ENCODE measurements around the gene NUMBL.

The NUMBL gene

GRCh38 chr19:40724315-40724714 lies 33.9 kb upstream of the NUMBL start:
- Histone ChIP-seq H3K4me3 (ENCODE audit: extremely low read depth, insufficient read depth, low read length, poor library complexity, severe bottlenecking) (no peak overlapping the region), H3K9me3 (ENCODE audit: control insufficient read depth, low read length) (no peaks in the 10 kb centered on the region), H3K4me1 (ENCODE audit: control insufficient read depth, insufficient read depth, low read length, poor library complexity, severe bottlenecking) (peaks cover 5% of the 10 kb centered on the region), H3K36me3 (ENCODE audit: control insufficient read depth, insufficient read depth, low read length) (peaks cover 73% of the 10 kb centered on the region), H3K27ac (ENCODE audit: low read depth, low read length, severe bottlenecking) (no peak overlapping the region)
- WGBS, 2 experiments (ENCODE audit: insufficient coverage in 2 of 2) = 92 to 100% methylated on average over 2 to 3 of the region's 4 CpGs

GRCh38 chr19:40723661-40724254 lies 33.3 kb upstream of the NUMBL start:
- Histone ChIP-seq H3K4me1 (ENCODE audit: control insufficient read depth, insufficient read depth, low read length, poor library complexity, severe bottlenecking) (peaks cover 5% of the 10 kb centered on the region), H3K4me3 (ENCODE audit: extremely low read depth, insufficient read depth, low read length, poor library complexity, severe bottlenecking) (no peak overlapping the region), H3K9me3 (ENCODE audit: control insufficient read depth, low read length) (no peaks in the 10 kb centered on the region), H3K27ac (ENCODE audit: low read depth, low read length, severe bottlenecking) (no peak overlapping the region), H3K36me3 (ENCODE audit: control insufficient read depth, insufficient read depth, low read length) (peaks cover 68% of the 10 kb centered on the region)
- WGBS, 2 experiments (ENCODE audit: insufficient coverage in 2 of 2) = 81 to 100% methylated on average over 3 of the region's 5 CpGs

- WGBS, 2 experiments (ENCODE audit: insufficient coverage in 2 of 2) = 83 to 100% methylated on average over 2 of the region's 9 CpGs
- no peak overlapping the region for H3K4me3 ChIP-seq (ENCODE audit: extremely low read depth, insufficient read depth, low read length, poor library complexity, severe bottlenecking)
- peaks cover 8% of the 10 kb centered on the region for H3K4me1 ChIP-seq (ENCODE audit: control insufficient read depth, insufficient read depth, low read length, poor library complexity, severe bottlenecking)
- H3K27ac ChIP-seq (ENCODE audit: low read depth, low read length, severe bottlenecking) = no peak overlapping the region
- H3K9me3 ChIP-seq (ENCODE audit: control insufficient read depth, low read length) = no peaks in the 10 kb centered on the region
- H3K36me3 ChIP-seq (ENCODE audit: control insufficient read depth, insufficient read depth, low read length) = peaks cover 53% of the 10 kb centered on the region
Observed at GRCh38 chr19:40721936-40722661, 31.6 kb upstream of the NUMBL start.

DNA sequence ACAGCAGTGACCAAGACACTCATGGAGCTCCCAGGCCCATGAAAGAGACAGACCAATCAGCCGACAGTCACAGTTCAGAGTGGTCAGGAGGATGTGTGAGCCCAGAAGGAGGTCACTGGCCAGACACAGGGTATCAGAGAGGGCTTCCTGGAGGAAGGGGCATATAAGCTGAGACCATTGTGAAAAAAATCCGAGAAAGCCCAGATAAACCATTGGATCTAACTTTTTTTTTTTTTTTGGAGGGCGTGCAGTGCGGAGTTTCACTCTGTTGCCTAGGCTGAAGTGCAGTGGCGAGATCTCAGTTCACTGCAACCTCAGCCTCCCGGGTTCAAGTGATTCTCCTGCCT lies 30.7 kb upstream of the NUMBL start:
- Histone ChIP-seq H3K27ac (ENCODE audit: low read depth, low read length, severe bottlenecking) (no peak overlapping the region), H3K4me1 (ENCODE audit: control insufficient read depth, insufficient read depth, low read length, poor library complexity, severe bottlenecking) (peaks cover 8% of the 10 kb centered on the region), H3K9me3 (ENCODE audit: control insufficient read depth, low read length) (no peaks in the 10 kb centered on the region), H3K4me3 (ENCODE audit: extremely low read depth, insufficient read depth, low read length, poor library complexity, severe bottlenecking) (no peak overlapping the region), H3K36me3 (ENCODE audit: control insufficient read depth, insufficient read depth, low read length) (peaks cover 45% of the 10 kb centered on the region)
- 83 to 86% methylated on average over 4 to 6 of the region's 6 CpGs for whole genome bisulfite sequencing, 2 experiments (ENCODE audit: insufficient coverage in 2 of 2)

DNA sequence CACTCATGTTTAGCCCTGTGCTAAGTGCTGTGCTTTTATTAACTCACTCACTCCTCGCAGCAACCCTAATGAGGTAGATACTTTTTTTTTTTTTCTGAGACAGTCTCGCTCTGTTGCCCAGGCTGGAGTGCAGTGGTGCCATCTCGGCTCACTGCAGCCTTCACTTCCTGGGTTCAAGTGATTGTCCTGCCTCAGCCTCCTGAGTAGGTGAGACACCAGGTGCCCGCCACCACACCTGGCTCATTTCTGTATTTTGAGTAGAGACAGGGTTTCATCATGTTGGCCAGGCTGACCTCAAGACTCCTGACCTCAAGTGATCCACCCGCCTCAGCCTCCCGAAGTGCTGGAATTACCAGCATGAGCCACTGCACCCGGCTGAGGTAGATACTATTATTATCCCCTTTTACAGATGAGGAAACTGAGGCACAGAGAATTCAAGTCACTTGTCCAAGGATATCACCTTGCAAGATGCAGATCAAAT lies 29.0 kb upstream of the NUMBL start:
- Histone ChIP-seq H3K27ac (ENCODE audit: low read depth, low read length, severe bottlenecking) (no peak overlapping the region), H3K4me3 (ENCODE audit: extremely low read depth, insufficient read depth, low read length, poor library complexity, severe bottlenecking) (peak overlapping the region; percentile 76), H3K9me3 (ENCODE audit: control insufficient read depth, low read length) (no peaks in the 10 kb centered on the region), H3K4me1 (ENCODE audit: control insufficient read depth, insufficient read depth, low read length, poor library complexity, severe bottlenecking) (peaks cover 9% of the 10 kb centered on the region), H3K36me3 (ENCODE audit: control insufficient read depth, insufficient read depth, low read length) (peaks cover 29% of the 10 kb centered on the region)
- WGBS, 2 experiments (ENCODE audit: insufficient coverage in 2 of 2) = 89 to 92% methylated on average over 4 to 5 of the region's 7 CpGs

DNA sequence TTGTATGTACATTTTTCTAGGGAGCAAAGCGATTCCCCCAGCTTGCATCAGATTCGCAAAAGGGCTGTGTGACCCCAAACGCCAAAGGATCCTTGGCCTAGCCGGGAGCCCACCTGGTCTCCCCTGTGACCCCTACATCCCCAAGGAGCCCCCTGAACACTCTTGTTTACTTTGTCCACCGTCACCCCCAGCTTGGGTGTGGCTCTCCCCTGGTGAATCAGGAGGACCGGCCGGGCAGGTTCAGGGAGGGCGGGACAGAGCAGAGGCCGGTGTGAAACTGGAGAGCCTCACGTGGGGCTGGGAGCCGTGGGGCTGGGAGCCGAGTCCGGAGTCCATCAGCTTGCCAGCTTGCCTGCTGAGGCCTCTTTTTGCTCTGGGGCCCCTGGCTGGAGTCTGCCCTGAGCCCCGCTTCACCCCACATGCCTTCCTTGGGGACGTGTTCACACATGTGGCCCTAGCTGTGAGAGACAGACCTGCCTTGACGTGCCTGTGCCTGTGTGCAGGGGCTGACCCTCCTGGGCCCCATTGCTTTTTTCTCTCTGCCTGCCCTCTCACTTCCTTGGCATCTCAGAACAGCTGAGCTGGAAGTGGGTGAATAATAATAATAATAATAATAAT lies 28.4 kb upstream of the NUMBL start:
- Histone ChIP-seq H3K27ac (ENCODE audit: low read depth, low read length, severe bottlenecking) (peak overlapping the region; percentile 6), H3K4me1 (ENCODE audit: control insufficient read depth, insufficient read depth, low read length, poor library complexity, severe bottlenecking) (peaks cover 13% of the 10 kb centered on the region), H3K9me3 (ENCODE audit: control insufficient read depth, low read length) (no peaks in the 10 kb centered on the region), H3K36me3 (ENCODE audit: control insufficient read depth, insufficient read depth, low read length) (peaks cover 25% of the 10 kb centered on the region), H3K4me3 (ENCODE audit: extremely low read depth, insufficient read depth, low read length, poor library complexity, severe bottlenecking) (peak overlapping the region; percentile 76)
- 15 to 19% methylated on average over 13 to 15 of the region's 16 CpGs for WGBS, 2 experiments (ENCODE audit: insufficient coverage in 2 of 2)

- no peaks in the 10 kb centered on the region for H3K9me3 ChIP-seq (ENCODE audit: control insufficient read depth, low read length)
- H3K4me3 ChIP-seq (ENCODE audit: extremely low read depth, insufficient read depth, low read length, poor library complexity, severe bottlenecking) = peak overlapping the region; percentile 76
- peaks cover 13% of the 10 kb centered on the region for H3K4me1 ChIP-seq (ENCODE audit: control insufficient read depth, insufficient read depth, low read length, poor library complexity, severe bottlenecking)
- peak overlapping the region; percentile 99 for H3K27ac ChIP-seq (ENCODE audit: low read depth, low read length, severe bottlenecking)
- 20 to 23% methylated on average over 16 to 17 of the region's 20 CpGs for WGBS, 2 experiments (ENCODE audit: insufficient coverage in 2 of 2)
- H3K36me3 ChIP-seq (ENCODE audit: control insufficient read depth, insufficient read depth, low read length) = peaks cover 17% of the 10 kb centered on the region
Observed at GRCh38 chr19:40717880-40718773, 27.7 kb upstream of the NUMBL start.

DNA sequence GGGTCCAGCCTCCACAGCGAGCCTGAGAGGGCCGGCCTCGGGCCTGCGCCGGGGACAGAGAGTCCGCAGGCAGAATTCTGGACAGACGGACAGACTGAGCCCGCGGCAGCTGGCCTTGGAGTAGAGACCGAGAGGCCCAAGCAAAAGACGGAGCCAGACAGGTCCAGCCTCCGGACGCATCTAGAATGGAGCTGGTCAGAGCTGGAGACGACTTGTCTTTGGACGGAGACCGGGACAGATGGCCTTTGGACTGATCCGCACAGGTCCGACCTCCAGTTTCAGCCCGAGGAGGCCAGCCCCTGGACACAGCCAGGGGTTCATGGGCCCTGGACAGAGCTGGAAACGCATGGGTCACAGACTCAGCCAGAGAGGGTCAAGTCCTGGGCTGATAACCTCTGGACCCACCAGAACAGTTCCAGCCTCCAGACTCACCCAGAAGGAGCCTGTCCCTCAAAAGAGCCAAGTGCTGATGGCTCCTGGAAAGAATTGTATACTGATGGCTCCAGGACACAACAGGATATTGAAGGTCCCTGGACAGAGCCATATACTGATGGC lies 27.0 kb upstream of the NUMBL start:
- H3K4me3 ChIP-seq (ENCODE audit: extremely low read depth, insufficient read depth, low read length, poor library complexity, severe bottlenecking) = peak overlapping the region; percentile 76
- H3K4me1 ChIP-seq (ENCODE audit: control insufficient read depth, insufficient read depth, low read length, poor library complexity, severe bottlenecking) = peaks cover 13% of the 10 kb centered on the region
- peaks cover 20% of the 10 kb centered on the region for H3K36me3 ChIP-seq (ENCODE audit: control insufficient read depth, insufficient read depth, low read length)
- peak overlapping the region; percentile 99 for H3K27ac ChIP-seq (ENCODE audit: low read depth, low read length, severe bottlenecking)
- H3K9me3 ChIP-seq (ENCODE audit: control insufficient read depth, low read length) = no peaks in the 10 kb centered on the region
- WGBS, 2 experiments (ENCODE audit: insufficient coverage in 2 of 2) = 2 to 3% methylated on average over 16 to 17 of the region's 20 CpGs

DNA sequence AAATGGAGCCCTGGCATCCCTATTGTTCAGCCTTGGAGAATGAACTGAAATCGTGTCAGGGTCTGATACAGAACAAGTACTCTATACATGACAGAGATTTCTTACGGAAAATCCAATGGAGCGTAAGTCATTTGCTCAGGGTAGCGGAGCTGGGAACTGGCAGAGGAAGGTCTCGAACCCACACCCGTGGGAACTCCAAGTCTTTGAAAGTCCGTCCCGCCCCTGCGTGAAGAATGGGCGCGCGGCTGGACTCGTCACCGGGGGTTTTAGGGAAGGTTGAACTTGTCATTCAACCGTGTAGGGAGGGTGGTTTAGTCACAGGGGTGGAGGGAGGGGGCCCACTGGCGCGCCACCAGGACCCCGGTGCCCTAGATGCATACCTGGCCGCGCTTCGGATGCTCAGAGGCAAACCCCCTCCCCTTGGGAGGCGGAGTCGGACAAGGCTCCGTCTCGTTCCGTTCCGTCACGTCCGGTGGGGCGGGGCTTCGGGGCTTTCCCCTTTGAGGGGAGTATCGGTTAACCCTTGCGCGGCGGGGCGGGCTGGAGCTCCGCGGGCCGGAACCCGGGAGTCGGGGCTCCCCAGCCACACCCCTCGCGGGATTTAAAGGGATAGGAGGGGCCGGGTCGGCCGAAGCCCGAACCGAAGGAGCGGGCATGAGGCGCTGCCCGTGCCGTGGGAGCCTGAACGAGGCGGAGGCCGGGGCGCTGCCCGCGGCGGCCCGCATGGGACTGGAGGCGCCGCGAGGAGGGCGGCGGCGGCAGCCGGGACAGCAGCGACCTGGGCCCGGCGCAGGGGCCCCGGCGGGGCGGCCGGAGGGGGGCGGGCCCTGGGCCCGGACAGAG lies 26.3 kb upstream of the NUMBL start, which contains the start of the genes COQ8B and ITPKC:
Gene COQ8B, minus strand, starts transcription at position 405 of the 843 bp plus-strand sequence. CDS start 2,254 bp downstream, outside the sequence.
Gene ITPKC, plus strand, starts transcription at position 631 of the 843 bp plus-strand sequence. Its CDS starts 24 bp downstream, at position 655.
- peaks cover 14% of the 10 kb centered on the region for H3K4me1 ChIP-seq (ENCODE audit: control insufficient read depth, insufficient read depth, low read length, poor library complexity, severe bottlenecking)
- 0 to 1% methylated on average over 49 to 56 of the region's 76 CpGs for WGBS, 2 experiments (ENCODE audit: insufficient coverage in 2 of 2)
- H3K27ac ChIP-seq (ENCODE audit: low read depth, low read length, severe bottlenecking) = peak within 1 kb of the TSS; percentile 99

More for the DNA sequence above, 26.3 kb upstream of the NUMBL start, which contains the start of the genes COQ8B and ITPKC:
- Histone ChIP-seq H3K4me3 (ENCODE audit: extremely low read depth, insufficient read depth, low read length, poor library complexity, severe bottlenecking) (peak within 1 kb of the TSS; percentile 76), H3K9me3 (ENCODE audit: control insufficient read depth, low read length) (no peaks in the 10 kb centered on the region), H3K36me3 (ENCODE audit: control insufficient read depth, insufficient read depth, low read length) (peaks cover 21% of the 10 kb centered on the region)

Measured in mesodermal cell (in vitro differentiated cells).